Sigmoid colon (tissue), 7 donors: ENCODE measurements around the gene RPLP2. TPM values are rescaled to one million over a fixed set of nuclear protein-coding genes. Genes with fewer than 3 reads are reported as not detected.
A peak's percentile ranks its signal among the peaks of the same experiment; 100 is the strongest.

Source experiments
- DNase-seq: peaks from one replicate; pipeline ENCODE4 v3.0.0-alpha.2; 2019
- H3K27ac ChIP-seq, 4 donors: fragments of 200-600 bp; sonication (generic); one replicate each; pipeline ENCODE4 v1.5.1; 2016 to 2019; ENCODE audit warnings: mild to moderate bottlenecking in 1 of 4
- H3K27me3 ChIP-seq, 3 donors: fragments of 200-600 bp; sonication (generic); one replicate each; pipeline ENCODE4 v1.5.1; 2019; ENCODE audit warnings: mild to moderate bottlenecking in 1 of 3
- H3K36me3 ChIP-seq, 4 donors: fragments of 200-600 bp; sonication (generic); one replicate each; pipeline ENCODE4 v1.5.1; 2016 to 2019
- H3K4me1 ChIP-seq, 4 donors: fragments of 200-600 bp; sonication (generic); one replicate each; pipeline ENCODE4 v1.5.1; 2017 to 2019
- H3K4me3 ChIP-seq, 4 donors: fragments of 200-600 bp; sonication (generic); one replicate each; pipeline ENCODE4 v1.5.1; 2017 to 2019; ENCODE audit warnings: mild to moderate bottlenecking in 2 of 4, moderate library complexity in 1 of 4
- H3K9me3 ChIP-seq, 4 donors: fragments of 200-600 bp in 3 of 4; sonication (generic) in 3 of 4; one replicate each; pipeline versions ENCODE4 v1.5.1 to v1.6.1; 2013 to 2019
- EP300 ChIP-seq, 4 donors: sonication (generic); formaldehyde crosslinking; IDR thresholded peaks; one replicate each; pipeline ENCODE4 v1.6.1; 2017; ENCODE audit warnings: antibody characterized with exemption in 4 of 4
- POLR2A ChIP-seq, 2 donors: fragments of 450-650 bp; IDR thresholded peaks; one replicate each; pipeline ENCODE4 v1.6.1; 2016; ENCODE audit warnings: antibody characterized with exemption in 2 of 2, mild to moderate bottlenecking in 2 of 2, moderate library complexity in 2 of 2
- POLR2AphosphoS5 ChIP-seq, 4 donors: sonication (generic); formaldehyde crosslinking; IDR thresholded peaks; one replicate each; pipeline ENCODE4 v1.6.1; 2017; ENCODE audit warnings: antibody characterized with exemption in 4 of 4
- WGBS, 2 donors: extraction: QIAGEN DNeasy Blood & Tissue Kit; methylation state at CpG; one replicate each; pipeline ENCODE4 v1.1.7; 2013; 5-methylcytosine and 5-hydroxymethylcytosine counted together
- intact Hi-C: fragments of 100-400 bp; cut with DNase I; formaldehyde crosslinking; loops from one replicate; pipeline ENCODE4 v1.15.1; 2023
- polyA plus RNA-seq, 3 donors: library from polyadenylated mRNA; stranded (reverse); fragments of 200-250 nt; gene quantifications; one replicate each; pipeline ENCODE4 v1.2.3, GENCODE V29; 2013
- total RNA-seq, 4 donors: library from RNA; depleted of rRNA; stranded (reverse); fragments of >200 nt; gene quantifications; one replicate each; pipeline ENCODE4 v1.1.0, GENCODE V29; 2016
- TF ChIP-seq, protein P1 (sequence below), 4 experiments: fragments of 450-650 bp in 3 of 4; fragments of 200-600 bp in 1 of 4; IDR thresholded peaks; one replicate each; pipeline ENCODE4 v1.5.1; 2016 to 2019; ENCODE audit warnings: antibody characterized with exemption in 4 of 4, mild to moderate bottlenecking in 3 of 4, moderate library complexity in 2 of 4
- donor health status: healthy with polysubstance abuse.
- donor health status: Bipolar disorder and iron deficiency.
- donor health status: healthy.

Gene RPLP2
- total and polyA plus RNA-seq, 7 donors: 405 to 2,533 (median 632) TPM

DNA sequence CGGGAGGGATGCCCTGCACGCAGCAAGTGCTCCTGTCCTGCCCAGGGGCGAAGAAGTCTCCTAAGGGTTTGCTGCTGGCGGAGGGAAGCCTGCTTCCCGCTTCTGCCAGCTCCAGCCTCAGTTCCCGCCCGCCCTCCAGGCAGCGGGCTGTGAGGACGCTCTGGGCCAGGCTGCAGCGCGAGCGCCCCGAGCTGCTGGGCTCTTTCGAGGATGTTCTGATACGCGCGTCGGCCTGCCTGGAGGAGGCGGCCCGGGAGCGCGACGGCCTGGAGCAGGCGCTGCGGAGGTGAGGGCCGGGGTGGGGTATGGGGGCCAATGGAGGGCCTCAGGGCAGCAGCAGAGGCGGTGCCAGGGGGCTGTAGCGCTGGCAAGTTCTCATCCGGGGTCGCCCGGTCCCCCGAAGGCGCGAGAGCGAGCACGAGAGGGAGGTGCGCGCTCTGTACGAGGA, 20.1 kb downstream of the RPLP2 start:
- H3K27me3 ChIP-seq: peaks cover 44 to 76% (median 71%) of the 10 kb centered on the region in 3 donors
- H3K9me3 ChIP-seq: no peaks in the 10 kb centered on the region
- 9 to 21% methylated on average over 39 of the region's 39 CpGs for WGBS, 2 donors
- H3K27ac ChIP-seq: peak overlapping the region; percentile 2 to 71 (median 24)
- TF ChIP-seq POLR2AphosphoS5 (IDR thresholded peaks at IDR 0.05): peak in 1 of 4 donors; percentile 11
- TF ChIP-seq, protein P1, sequence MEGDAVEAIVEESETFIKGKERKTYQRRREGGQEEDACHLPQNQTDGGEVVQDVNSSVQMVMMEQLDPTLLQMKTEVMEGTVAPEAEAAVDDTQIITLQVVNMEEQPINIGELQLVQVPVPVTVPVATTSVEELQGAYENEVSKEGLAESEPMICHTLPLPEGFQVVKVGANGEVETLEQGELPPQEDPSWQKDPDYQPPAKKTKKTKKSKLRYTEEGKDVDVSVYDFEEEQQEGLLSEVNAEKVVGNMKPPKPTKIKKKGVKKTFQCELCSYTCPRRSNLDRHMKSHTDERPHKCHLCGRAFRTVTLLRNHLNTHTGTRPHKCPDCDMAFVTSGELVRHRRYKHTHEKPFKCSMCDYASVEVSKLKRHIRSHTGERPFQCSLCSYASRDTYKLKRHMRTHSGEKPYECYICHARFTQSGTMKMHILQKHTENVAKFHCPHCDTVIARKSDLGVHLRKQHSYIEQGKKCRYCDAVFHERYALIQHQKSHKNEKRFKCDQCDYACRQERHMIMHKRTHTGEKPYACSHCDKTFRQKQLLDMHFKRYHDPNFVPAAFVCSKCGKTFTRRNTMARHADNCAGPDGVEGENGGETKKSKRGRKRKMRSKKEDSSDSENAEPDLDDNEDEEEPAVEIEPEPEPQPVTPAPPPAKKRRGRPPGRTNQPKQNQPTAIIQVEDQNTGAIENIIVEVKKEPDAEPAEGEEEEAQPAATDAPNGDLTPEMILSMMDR (IDR thresholded peaks at IDR 0.05): no peak
- peaks cover 0 to 78% (median 63%) of the 10 kb centered on the region in 4 donors for H3K4me1 ChIP-seq
- peaks cover 8 to 11% (median 9%) of the 10 kb centered on the region in 4 donors for H3K36me3 ChIP-seq
- peak overlapping the region in 3 of 4 donors; percentile 28 to 48 (median 36) for H3K4me3 ChIP-seq
- DNase-seq: no peak
- intact Hi-C loops: no loop called here

GRCh38 chr11:830295-831117, 20.7 kb downstream of the RPLP2 start:
- Histone ChIP-seq H3K27ac (peak overlapping the region in 2 of 4 donors; percentile 37 to 71), H3K4me1 (peaks cover 0 to 83% (median 69%) of the 10 kb centered on the region in 4 donors), H3K9me3 (no peaks in the 10 kb centered on the region), H3K4me3 (peak overlapping the region in 2 of 4 donors; percentile 36 to 48), H3K36me3 (peaks cover 2 to 4% (median 2%) of the 10 kb centered on the region in 4 donors), H3K27me3 (peaks cover 43 to 70% (median 64%) of the 10 kb centered on the region in 3 donors)
- intact Hi-C loops: no loop called here
- no peak for DNase-seq
- TF ChIP-seq EP300 (IDR thresholded peaks at IDR 0.05) (no peak), POLR2AphosphoS5 (IDR thresholded peaks at IDR 0.05) (peak in 1 of 4 donors; percentile 54)
- TF ChIP-seq, protein P1 (IDR thresholded peaks at IDR 0.05): no peak
- WGBS, 2 donors: 3 to 25% methylated on average over 78 of the region's 78 CpGs

- DNase-seq: no peak
- TF ChIP-seq, protein P1 (IDR thresholded peaks at IDR 0.05): no peak
- TF ChIP-seq EP300 (IDR thresholded peaks at IDR 0.05) (no peak), POLR2AphosphoS5 (IDR thresholded peaks at IDR 0.05) (no peak), POLR2A (IDR thresholded peaks at IDR 0.05) (no peak)
- 62 to 70% methylated on average over 31 of the region's 31 CpGs for WGBS, 2 donors
- Histone ChIP-seq H3K27me3 (peaks cover 38 to 62% (median 56%) of the 10 kb centered on the region in 3 donors), H3K27ac (no peak overlapping the region), H3K9me3 (no peaks in the 10 kb centered on the region), H3K4me3 (peak overlapping the region in 1 of 4 donors; percentile 48), H3K36me3 (peaks cover 0 to 6% (median 5%) of the 10 kb centered on the region in 4 donors), H3K4me1 (peaks cover 0 to 86% (median 71%) of the 10 kb centered on the region in 4 donors)
- intact Hi-C loops: no loop called here
Measured at GRCh38 chr11:831118-831864, 21.5 kb downstream of the RPLP2 start.

DNA sequence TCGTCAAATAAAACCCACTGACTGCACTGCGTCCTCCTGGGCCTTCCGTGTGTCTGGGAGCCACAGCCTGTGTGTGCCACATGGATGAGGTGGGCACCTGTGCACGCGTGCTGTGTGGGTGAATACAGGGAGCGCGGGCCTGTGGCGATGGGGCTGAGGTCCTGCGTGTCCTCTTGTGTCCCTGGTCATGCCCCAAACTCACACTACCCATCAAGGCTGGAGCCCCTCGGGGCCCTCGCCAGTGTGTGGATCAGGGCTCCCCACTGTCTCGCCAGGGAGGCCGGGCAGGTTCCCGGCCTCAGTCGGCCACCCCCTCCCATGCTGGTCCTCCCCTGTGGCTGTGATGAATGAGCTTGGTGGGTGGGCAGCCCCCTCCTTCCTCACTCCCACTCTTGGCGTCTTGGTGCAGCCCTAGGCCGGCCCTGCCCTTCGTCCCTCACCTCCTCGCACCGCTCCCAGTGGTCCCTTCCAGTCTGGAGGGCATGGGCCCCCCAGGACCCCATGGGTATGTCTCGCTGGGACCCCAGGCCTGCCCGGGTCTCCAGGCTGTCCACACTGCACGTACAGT, 22.3 kb downstream of the RPLP2 start:
- WGBS, 2 donors: 62 to 73% methylated on average over 23 of the region's 23 CpGs
- TF ChIP-seq, protein P1 (IDR thresholded peaks at IDR 0.05): no peak
- TF ChIP-seq POLR2A (IDR thresholded peaks at IDR 0.05) (no peak), EP300 (IDR thresholded peaks at IDR 0.05) (no peak), POLR2AphosphoS5 (IDR thresholded peaks at IDR 0.05) (no peak)
- H3K27ac ChIP-seq: peak overlapping the region in 3 of 4 donors; percentile 82 to 89 (median 82)
- H3K4me3 ChIP-seq: peak overlapping the region in 3 of 4 donors; percentile 67 to 81 (median 70)
- H3K36me3 ChIP-seq: peaks cover 0 to 14% (median 10%) of the 10 kb centered on the region in 4 donors
- intact Hi-C loops: no loop called here
- H3K9me3 ChIP-seq: no peaks in the 10 kb centered on the region
- DNase-seq: no peak
- peaks cover 35 to 54% (median 49%) of the 10 kb centered on the region in 3 donors for H3K27me3 ChIP-seq
- peaks cover 0 to 86% (median 68%) of the 10 kb centered on the region in 4 donors for H3K4me1 ChIP-seq
